SK-N-SH treated with all-trans-retinoic acid at 6 μM for 48 hours (cell line): ENCODE data around the gene ADCY5.

Experiments used
- ZFP3 ChIP-seq: fragments of 250-450 bp; sonication (Bioruptor Pico); IDR thresholded peaks from 2 replicates; pipeline ENCODE4 v1.5.0; 2020; ENCODE audit warnings: mild to moderate bottlenecking, moderate library complexity
- TF ChIP-seq, protein P1 (sequence below): fragments of 250-450 bp; sonication (Bioruptor Pico); IDR thresholded peaks from 2 replicates; pipeline ENCODE4 v1.5.1; 2020; ENCODE audit warnings: low read depth, mild to moderate bottlenecking, moderate library complexity

DNA sequence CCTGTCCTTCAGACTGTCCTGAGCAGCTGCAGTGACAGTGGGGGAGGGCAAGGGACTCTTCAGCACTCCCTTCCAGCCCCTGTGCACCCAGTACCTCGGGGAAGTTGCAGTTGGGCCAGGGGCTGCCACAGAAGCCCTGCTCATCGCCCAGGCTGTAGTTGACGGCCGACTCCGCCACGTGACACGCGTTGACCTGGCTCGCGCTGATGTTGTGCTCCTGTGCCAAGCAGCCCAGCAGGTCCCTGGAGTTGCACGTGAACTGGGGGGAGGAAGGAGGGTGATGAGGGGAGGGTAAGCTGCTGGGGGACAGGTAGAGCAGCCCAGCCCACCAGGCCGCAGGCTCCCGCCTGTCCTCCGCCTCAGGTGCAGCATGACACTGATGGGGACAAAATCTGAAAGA lies 145.9 kb downstream of the ADCY5 start:
- TF ChIP-seq ZFP3 (CRISPR knock-in tag) = no peak
- TF ChIP-seq, protein P1, sequence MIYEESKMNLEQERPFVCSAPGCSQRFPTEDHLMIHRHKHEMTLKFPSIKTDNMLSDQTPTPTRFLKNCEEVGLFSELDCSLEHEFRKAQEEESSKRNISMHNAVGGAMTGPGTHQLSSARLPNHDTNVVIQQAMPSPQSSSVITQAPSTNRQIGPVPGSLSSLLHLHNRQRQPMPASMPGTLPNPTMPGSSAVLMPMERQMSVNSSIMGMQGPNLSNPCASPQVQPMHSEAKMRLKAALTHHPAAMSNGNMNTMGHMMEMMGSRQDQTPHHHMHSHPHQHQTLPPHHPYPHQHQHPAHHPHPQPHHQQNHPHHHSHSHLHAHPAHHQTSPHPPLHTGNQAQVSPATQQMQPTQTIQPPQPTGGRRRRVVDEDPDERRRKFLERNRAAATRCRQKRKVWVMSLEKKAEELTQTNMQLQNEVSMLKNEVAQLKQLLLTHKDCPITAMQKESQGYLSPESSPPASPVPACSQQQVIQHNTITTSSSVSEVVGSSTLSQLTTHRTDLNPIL (CRISPR knock-in tag) = no peak
